Hepatocyte (in vitro differentiated cells): Measurements from ENCODE around the gene DNAH7. TPM values are rescaled to one million over a fixed set of nuclear protein-coding genes. Genes with fewer than 3 reads are reported as not detected.

Experiments
- DNase-seq: peaks from one replicate; pipeline ENCODE4 v3.0.0-alpha.2; 2016; ENCODE audit warnings: low spot score
- H2AFZ ChIP-seq: fragments of 200-600 bp; sonication (generic); 2 replicates; pipeline ENCODE4 v1.6.0; 2016; ENCODE audit warnings: antibody characterized with exemption, mild to moderate bottlenecking
- H3K27ac ChIP-seq: fragments of 200-600 bp; sonication (generic); 2 replicates; pipeline ENCODE4 v1.5.1; 2016; ENCODE audit warnings: mild to moderate bottlenecking
- H3K27me3 ChIP-seq: fragments of 200-600 bp; sonication (generic); 2 replicates; pipeline ENCODE4 v1.6.1; 2016
- H3K36me3 ChIP-seq: fragments of 200-600 bp; sonication (generic); replicated peaks from 2 replicates; pipeline ENCODE4 v1.5.1; 2016; ENCODE audit warnings: low read depth; ENCODE audit not compliant: insufficient read depth
- H3K4me1 ChIP-seq: fragments of 200-600 bp; sonication (generic); 2 replicates; pipeline ENCODE4 v1.5.1; 2016; ENCODE audit warnings: mild to moderate bottlenecking, moderate library complexity; ENCODE audit not compliant: insufficient read depth
- H3K4me2 ChIP-seq: fragments of 200-600 bp; sonication (generic); 2 replicates; pipeline ENCODE4 v1.6.0; 2016
- H3K4me3 ChIP-seq: fragments of 200-600 bp; sonication (generic); 2 replicates; pipeline ENCODE4 v1.5.1; 2016; ENCODE audit warnings: mild to moderate bottlenecking
- H3K79me2 ChIP-seq: fragments of 200-600 bp; sonication (generic); 2 replicates; pipeline ENCODE4 v1.6.0; 2017; ENCODE audit warnings: mild to moderate bottlenecking
- H3K9me2 ChIP-seq: fragments of 200-600 bp; sonication (generic); replicated peaks from 2 replicates; pipeline ENCODE4 v1.6.0; 2017; ENCODE audit warnings: mild to moderate bottlenecking; ENCODE audit not compliant: insufficient read depth
- H3K9me3 ChIP-seq: fragments of 200-600 bp; sonication (generic); 2 replicates; pipeline ENCODE4 v1.5.1; 2016; ENCODE audit warnings: low read depth, mild to moderate bottlenecking
- H4K20me1 ChIP-seq: fragments of 200-600 bp; sonication (generic); 2 replicates; pipeline ENCODE4 v1.6.0; 2016; ENCODE audit warnings: mild to moderate bottlenecking; ENCODE audit not compliant: insufficient read depth, poor library complexity, severe bottlenecking
- EZH2 ChIP-seq: fragments of 200-600 bp; sonication (generic); IDR thresholded peaks from 2 replicates; pipeline ENCODE4 v1.6.1; 2016; ENCODE audit warnings: antibody characterized with exemption, mild to moderate bottlenecking, borderline replicate concordance
- EZH2phosphoT487 ChIP-seq: fragments of 200-600 bp; sonication (generic); IDR thresholded peaks from one replicate; pipeline ENCODE4 v1.6.1; 2018; ENCODE audit warnings: antibody characterized with exemption, mild to moderate bottlenecking, low read depth, moderate library complexity; ENCODE audit not compliant: unreplicated experiment, severe bottlenecking
- WGBS: methylation state at CpG from one replicate; pipeline ENCODE4 v1.1.6; 2016; ENCODE audit warnings: low lambda C conversion rate; ENCODE audit errors: missing lambda C conversion rate; 5-methylcytosine and 5-hydroxymethylcytosine counted together
- polyA plus RNA-seq: library from polyadenylated mRNA; unstranded; fragments of >200 nt; fragmentation: Nextera tagmentation; extraction: Ambion mirVana; gene quantifications from 2 replicates; pipeline ENCODE4 v1.2.1, GENCODE V29; 2016
- total RNA-seq: library from RNA; depleted of rRNA; stranded (reverse); fragments of >200 nt; gene quantifications from 2 replicates; pipeline ENCODE4 v1.2.3, GENCODE V29; 2014
- TF ChIP-seq, protein P1 (sequence below): fragments of 200-600 bp; sonication (generic); IDR thresholded peaks from 2 replicates; pipeline ENCODE4 v1.5.1; 2016; ENCODE audit warnings: antibody characterized with exemption, mild to moderate bottlenecking; ENCODE audit not compliant: poor library complexity

The DNAH7 gene
- total and polyA plus RNA-seq, 2 experiments from 2014 or later = 0.29 to 1.2 TPM

DNA sequence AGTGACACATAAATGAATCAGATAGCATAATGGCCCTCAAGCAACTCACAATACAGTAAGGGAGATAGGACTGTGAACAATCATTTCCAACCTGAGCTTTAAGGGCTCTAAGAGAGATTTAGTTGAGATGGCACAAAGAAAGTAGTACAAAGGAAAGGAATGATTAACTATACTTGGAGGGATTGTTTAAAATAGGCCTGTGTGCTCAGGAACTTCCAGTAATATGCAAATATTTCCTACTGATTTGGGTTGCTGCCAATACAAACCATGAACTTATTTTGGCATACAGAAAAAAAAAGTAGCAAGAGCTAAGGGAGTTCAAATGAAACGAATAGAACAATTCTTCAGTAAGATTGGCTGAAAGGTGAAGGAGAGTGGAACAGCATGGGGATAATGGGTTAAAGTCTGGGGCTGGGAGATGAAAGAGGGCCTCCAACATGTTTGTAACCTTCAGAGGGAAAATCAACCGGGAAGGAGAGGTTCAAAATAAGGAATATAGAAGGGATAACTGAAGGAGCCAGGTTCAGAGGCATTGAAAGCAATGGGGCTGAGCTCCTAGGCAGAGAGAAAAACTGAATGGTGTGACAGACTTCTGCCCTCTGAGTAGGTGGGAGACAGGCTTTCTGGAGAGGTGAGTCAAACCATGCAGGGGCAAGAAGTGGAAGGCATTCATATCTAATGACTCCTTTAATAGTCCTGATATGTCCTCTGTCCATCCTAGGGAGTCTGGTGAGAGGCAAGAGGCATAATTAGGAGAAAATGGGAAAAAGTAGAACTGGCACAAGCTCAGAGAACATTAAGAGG lies 83.5 kb downstream of the DNAH7 start:
- Histone ChIP-seq H3K36me3 (no peaks in the 10 kb centered on the region), H3K4me2 (no peak overlapping the region), H3K4me1 (no peaks in the 10 kb centered on the region), H3K9me3 (no peaks in the 10 kb centered on the region), H4K20me1 (no peaks in the 10 kb centered on the region), H2AFZ (no peak overlapping the region), H3K27ac (no peak overlapping the region), H3K9me2 (no peaks in the 10 kb centered on the region), H3K4me3 (no peak overlapping the region), H3K79me2 (no peaks in the 10 kb centered on the region), H3K27me3 (no peaks in the 10 kb centered on the region)
- TF ChIP-seq EZH2phosphoT487 = no peak
- TF ChIP-seq, protein P1, sequence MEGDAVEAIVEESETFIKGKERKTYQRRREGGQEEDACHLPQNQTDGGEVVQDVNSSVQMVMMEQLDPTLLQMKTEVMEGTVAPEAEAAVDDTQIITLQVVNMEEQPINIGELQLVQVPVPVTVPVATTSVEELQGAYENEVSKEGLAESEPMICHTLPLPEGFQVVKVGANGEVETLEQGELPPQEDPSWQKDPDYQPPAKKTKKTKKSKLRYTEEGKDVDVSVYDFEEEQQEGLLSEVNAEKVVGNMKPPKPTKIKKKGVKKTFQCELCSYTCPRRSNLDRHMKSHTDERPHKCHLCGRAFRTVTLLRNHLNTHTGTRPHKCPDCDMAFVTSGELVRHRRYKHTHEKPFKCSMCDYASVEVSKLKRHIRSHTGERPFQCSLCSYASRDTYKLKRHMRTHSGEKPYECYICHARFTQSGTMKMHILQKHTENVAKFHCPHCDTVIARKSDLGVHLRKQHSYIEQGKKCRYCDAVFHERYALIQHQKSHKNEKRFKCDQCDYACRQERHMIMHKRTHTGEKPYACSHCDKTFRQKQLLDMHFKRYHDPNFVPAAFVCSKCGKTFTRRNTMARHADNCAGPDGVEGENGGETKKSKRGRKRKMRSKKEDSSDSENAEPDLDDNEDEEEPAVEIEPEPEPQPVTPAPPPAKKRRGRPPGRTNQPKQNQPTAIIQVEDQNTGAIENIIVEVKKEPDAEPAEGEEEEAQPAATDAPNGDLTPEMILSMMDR = no peak
- no peak for TF ChIP-seq EZH2
- no peak for DNase-seq
- WGBS = 53% methylated on average over 2 of the region's 2 CpGs

DNA sequence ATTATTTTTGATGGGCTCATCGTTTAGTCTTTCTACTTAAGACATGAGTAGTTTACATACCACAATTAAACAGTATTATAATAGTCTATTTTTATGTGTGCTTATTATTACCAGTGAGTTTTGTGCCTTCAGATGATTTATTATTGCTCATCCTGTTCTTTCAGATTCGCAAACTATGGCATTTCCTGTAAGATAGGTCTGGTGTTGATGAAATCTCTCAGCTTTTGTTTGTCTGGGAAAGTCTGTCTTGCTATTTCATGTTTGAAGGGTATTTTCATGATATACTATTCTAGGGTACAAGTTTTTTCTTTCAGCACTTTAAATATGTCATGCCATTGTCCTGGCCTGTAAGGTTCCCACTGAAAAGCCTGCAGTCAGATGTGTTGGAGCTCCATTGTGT lies 101.3 kb downstream of the DNAH7 start:
- no peak overlapping the region for H3K4me3 ChIP-seq

DNA sequence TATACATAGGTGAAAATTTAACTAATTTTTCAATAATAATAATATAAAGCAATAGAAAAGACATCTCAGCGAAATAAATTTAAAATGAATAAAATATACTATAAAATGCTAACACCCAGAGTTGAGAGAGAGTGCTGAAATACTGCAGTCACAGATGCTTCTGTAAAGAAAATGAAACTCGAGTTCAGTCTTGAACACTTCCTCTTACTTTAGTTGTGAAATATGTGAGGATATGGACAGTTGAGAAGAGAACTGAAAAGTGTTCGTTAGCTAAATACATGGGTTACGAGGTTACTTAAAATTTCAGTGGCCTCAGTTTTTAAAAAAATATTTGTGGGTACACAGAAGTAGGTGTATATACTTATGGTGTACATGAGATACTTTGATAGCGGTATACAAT lies 106.8 kb downstream of the DNAH7 start:
- Histone ChIP-seq H3K4me3 (no peak overlapping the region), H3K27me3 (no peaks in the 10 kb centered on the region), H3K79me2 (no peaks in the 10 kb centered on the region), H3K4me2 (no peak overlapping the region), H3K4me1 (no peaks in the 10 kb centered on the region), H3K9me3 (no peaks in the 10 kb centered on the region), H2AFZ (no peak overlapping the region), H3K9me2 (no peaks in the 10 kb centered on the region), H3K36me3 (no peaks in the 10 kb centered on the region), H4K20me1 (no peaks in the 10 kb centered on the region), H3K27ac (no peak overlapping the region)
- TF ChIP-seq, protein P1 = no peak
- WGBS = 89% methylated on average over 5 of the region's 5 CpGs
- no peak for DNase-seq

More for the DNA sequence above, 101.3 kb downstream of the DNAH7 start:
- TF ChIP-seq, protein P1 = no peak
- no peak for TF ChIP-seq EZH2
- TF ChIP-seq EZH2phosphoT487 = no peak
- Histone ChIP-seq H3K4me1 (no peaks in the 10 kb centered on the region), H2AFZ (no peak overlapping the region), H3K4me2 (no peak overlapping the region), H3K79me2 (no peaks in the 10 kb centered on the region), H3K9me2 (no peaks in the 10 kb centered on the region), H3K27me3 (no peaks in the 10 kb centered on the region), H3K36me3 (no peaks in the 10 kb centered on the region), H3K9me3 (no peaks in the 10 kb centered on the region), H3K27ac (no peak overlapping the region), H4K20me1 (no peaks in the 10 kb centered on the region)
- no peak for DNase-seq
- WGBS = 73% methylated on average over 2 of the region's 2 CpGs

DNA sequence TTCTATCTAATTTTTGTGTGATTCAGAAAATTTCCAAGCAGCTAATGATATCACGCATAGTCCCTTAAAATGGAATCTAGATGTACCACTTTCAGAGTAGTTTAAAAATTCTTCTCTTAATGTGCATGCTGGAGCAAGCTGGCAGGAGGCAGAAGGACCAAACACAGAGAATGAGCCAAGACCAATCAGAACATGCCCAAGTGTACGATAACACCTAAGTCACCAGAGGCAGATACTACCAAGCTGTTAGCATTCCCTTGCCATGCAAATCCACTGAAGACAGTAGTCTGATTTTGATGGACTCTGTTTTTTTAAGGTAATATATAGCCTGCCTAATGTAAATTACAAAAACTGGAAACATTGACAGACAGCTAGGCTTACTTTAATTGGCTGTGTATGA lies 109.3 kb downstream of the DNAH7 start:
- no peak for TF ChIP-seq EZH2
- TF ChIP-seq, protein P1 = no peak
- TF ChIP-seq EZH2phosphoT487 = no peak
- no peak for DNase-seq
- Histone ChIP-seq H3K9me3 (no peaks in the 10 kb centered on the region), H3K4me3 (no peak overlapping the region), H3K4me2 (no peak overlapping the region), H2AFZ (no peak overlapping the region), H3K27me3 (no peaks in the 10 kb centered on the region), H3K36me3 (no peaks in the 10 kb centered on the region), H3K4me1 (no peaks in the 10 kb centered on the region), H3K79me2 (no peaks in the 10 kb centered on the region), H3K27ac (no peak overlapping the region), H3K9me2 (no peaks in the 10 kb centered on the region), H4K20me1 (no peaks in the 10 kb centered on the region)
- 88% methylated on average over 2 of the region's 2 CpGs for WGBS
